Thyroid gland (tissue), 4 donors: ENCODE results near the gene LINC01488.

Experiments used
- POLR2A ChIP-seq, 2 donors: fragments of 450-650 bp; IDR thresholded peaks; one replicate each; pipeline ENCODE4 v1.6.1; 2017; ENCODE audit warnings: antibody characterized with exemption in 2 of 2, mild to moderate bottlenecking in 2 of 2, moderate library complexity in 1 of 2
- TF ChIP-seq, protein P1 (sequence below), 6 experiments: fragments of 200-600 bp in 3 of 6; fragments of 450-650 bp in 3 of 6; sonication (generic) in 3 of 6; IDR thresholded peaks; one replicate each; pipeline ENCODE4 v1.5.1; 2016 to 2019; ENCODE audit warnings: antibody characterized with exemption in 6 of 6, mild to moderate bottlenecking in 2 of 6, inconsistent platforms in 1 of 6, moderate library complexity in 1 of 6

DNA sequence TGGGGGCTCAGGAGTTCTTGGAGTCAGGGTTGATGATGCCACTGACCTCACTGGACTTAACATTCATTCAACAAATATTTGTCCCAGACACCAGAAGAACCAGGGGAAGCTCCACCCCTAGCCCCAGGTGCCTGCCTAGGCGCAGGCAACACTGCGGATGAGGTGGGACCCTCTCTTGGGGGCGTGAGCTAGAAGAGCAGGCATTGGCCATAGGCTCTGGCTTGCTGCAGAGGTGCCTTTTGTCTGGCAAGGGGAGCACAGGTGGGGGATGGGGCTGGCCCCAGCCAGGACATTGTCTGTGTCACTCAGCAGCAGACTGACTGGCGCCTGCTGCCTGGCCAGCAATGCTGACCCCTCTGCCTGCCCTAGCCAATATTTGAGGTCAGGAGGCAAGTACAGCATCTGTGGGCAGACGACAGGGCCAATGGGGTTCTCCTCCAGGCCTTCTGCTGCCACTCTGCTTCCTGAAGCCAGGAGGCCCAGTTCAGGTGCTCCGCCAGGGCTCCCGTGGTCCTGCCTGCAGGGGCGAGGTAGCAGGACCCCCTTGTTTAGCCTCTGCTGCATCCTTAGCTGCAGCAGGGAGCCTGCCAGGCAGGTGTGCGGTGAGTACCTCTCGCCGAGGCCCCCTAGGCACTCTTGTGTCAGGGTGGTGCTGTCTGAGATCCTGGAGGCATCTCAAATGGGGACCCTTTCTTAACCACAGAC lies 4.0 kb downstream of the LINC01488 start:
- TF ChIP-seq POLR2A (IDR thresholded peaks at IDR 0.05) = no peak
- TF ChIP-seq, protein P1, sequence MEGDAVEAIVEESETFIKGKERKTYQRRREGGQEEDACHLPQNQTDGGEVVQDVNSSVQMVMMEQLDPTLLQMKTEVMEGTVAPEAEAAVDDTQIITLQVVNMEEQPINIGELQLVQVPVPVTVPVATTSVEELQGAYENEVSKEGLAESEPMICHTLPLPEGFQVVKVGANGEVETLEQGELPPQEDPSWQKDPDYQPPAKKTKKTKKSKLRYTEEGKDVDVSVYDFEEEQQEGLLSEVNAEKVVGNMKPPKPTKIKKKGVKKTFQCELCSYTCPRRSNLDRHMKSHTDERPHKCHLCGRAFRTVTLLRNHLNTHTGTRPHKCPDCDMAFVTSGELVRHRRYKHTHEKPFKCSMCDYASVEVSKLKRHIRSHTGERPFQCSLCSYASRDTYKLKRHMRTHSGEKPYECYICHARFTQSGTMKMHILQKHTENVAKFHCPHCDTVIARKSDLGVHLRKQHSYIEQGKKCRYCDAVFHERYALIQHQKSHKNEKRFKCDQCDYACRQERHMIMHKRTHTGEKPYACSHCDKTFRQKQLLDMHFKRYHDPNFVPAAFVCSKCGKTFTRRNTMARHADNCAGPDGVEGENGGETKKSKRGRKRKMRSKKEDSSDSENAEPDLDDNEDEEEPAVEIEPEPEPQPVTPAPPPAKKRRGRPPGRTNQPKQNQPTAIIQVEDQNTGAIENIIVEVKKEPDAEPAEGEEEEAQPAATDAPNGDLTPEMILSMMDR (IDR thresholded peaks at IDR 0.05) = no peak
